ENCODE results near the gene DLG5.

GRCh38 chr10:77770868-77771175 lies 155.7 kb downstream of the DLG5 start:
- no peak for TF ChIP-seq CTCF (IDR thresholded peaks at IDR 0.05; ENCODE audit: low read depth, low read length)
- no peak for TF ChIP-seq EZH2phosphoT487 (IDR thresholded peaks at IDR 0.05; ENCODE audit: low read depth)

All from OCI-LY3 (cell line).